Renal pelvis (tissue), 4 donors: ENCODE data around the gene CSPG4. TPM values are rescaled to one million over a fixed set of nuclear protein-coding genes. Genes with fewer than 3 reads are reported as not detected.
A peak's percentile ranks its signal among the peaks of the same experiment; 100 is the strongest.
"Not testable (repeated sequence)": the region's sequence is repeated elsewhere in the genome, so short reads cannot be mapped to it uniquely, and the experiment has no call there.

Source experiments
- DNase-seq: peaks from one replicate; pipeline ENCODE4 v3.0.0-alpha.2; 2013
- polyA plus RNA-seq, 3 donors: library from polyadenylated mRNA; unstranded; fragments of 120-200 nt; gene quantifications; one replicate each; pipeline ENCODE4 v1.2.1, GENCODE V29; 2013; ENCODE audit not compliant: insufficient read length in 3 of 3

CSPG4 gene
- polyA plus RNA-seq, 3 donors = 6.4 to 11.0 (median 10.2) TPM

GRCh38 chr15:75738647-75739325 lies 26.1 kb upstream of the CSPG4 start:
- DNase-seq = peak; percentile 93

- no peak for DNase-seq
Observed at GRCh38 chr15:75738014-75738646, 25.5 kb upstream of the CSPG4 start.

GRCh38 chr15:75737116-75738013 lies 24.7 kb upstream of the CSPG4 start:
- DNase-seq = not testable (repeated sequence)

GRCh38 chr15:75736256-75736655 lies 23.6 kb upstream of the CSPG4 start:
- DNase-seq = no peak

GRCh38 chr15:75734861-75735760 lies 22.5 kb upstream of the CSPG4 start:
- not testable (repeated sequence) for DNase-seq

- DNase-seq = peak; percentile 78
Observed at GRCh38 chr15:75733761-75734651, 21.4 kb upstream of the CSPG4 start.

- peak; percentile 78 for DNase-seq
Observed at GRCh38 chr15:75732809-75733451, 20.3 kb upstream of the CSPG4 start.

GRCh38 chr15:75732177-75732808 lies 19.6 kb upstream of the CSPG4 start:
- no peak for DNase-seq

- peak; percentile 83 for DNase-seq
Observed at GRCh38 chr15:75731248-75732151, 18.9 kb upstream of the CSPG4 start.

- DNase-seq = not testable (repeated sequence)
Observed at GRCh38 chr15:75730376-75731247, 18.0 kb upstream of the CSPG4 start.

- no peak for DNase-seq
Observed at GRCh38 chr15:75729326-75730069, 16.9 kb upstream of the CSPG4 start.

- DNase-seq = no peak
Observed at GRCh38 chr15:75727851-75728715, 15.4 kb upstream of the CSPG4 start.

- no peak for DNase-seq
Observed at GRCh38 chr15:75727031-75727531, 14.4 kb upstream of the CSPG4 start.

GRCh38 chr15:75725719-75726607 lies 13.3 kb upstream of the CSPG4 start:
- DNase-seq = no peak
